DND-41 (cell line): ENCODE measurements around the gene C19orf33.

Source experiments
- ATAC-seq: fragments of 200-7000 bp; cut with Tn5 transposase; 3 replicates; pipeline ENCODE4 v1.9.1; 2021; ENCODE audit warnings: low read depth; ENCODE audit not compliant: insufficient read depth
- DNase-seq: peaks from one replicate; pipeline ENCODE4 v3.0.0-alpha.2; 2020
- H2AFZ ChIP-seq: 2 replicates; pipeline ENCODE4 v1.6.0; 2012; ENCODE audit warnings: low read depth, low read length
- H3K27ac ChIP-seq: 2 replicates; pipeline ENCODE4 v1.5.1; 2012; ENCODE audit warnings: low read length, inconsistent platforms
- H3K27me3 ChIP-seq: fragments of 200-600 bp; sonication (generic); 2 replicates; pipeline ENCODE4 v1.6.0; 2012; ENCODE audit warnings: low read length, mild to moderate bottlenecking, inconsistent platforms; ENCODE audit not compliant: insufficient read depth, poor library complexity
- H3K36me3 ChIP-seq: 2 replicates; pipeline ENCODE4 v1.5.1; 2012; ENCODE audit warnings: low read length, inconsistent platforms; ENCODE audit not compliant: insufficient read depth
- H3K4me1 ChIP-seq: 2 replicates; pipeline ENCODE4 v1.5.1; 2012; ENCODE audit warnings: mild to moderate bottlenecking, low read length; ENCODE audit not compliant: insufficient read depth
- H3K4me2 ChIP-seq: 2 replicates; pipeline ENCODE4 v1.6.0; 2012; ENCODE audit warnings: mild to moderate bottlenecking, moderate library complexity, low read length, inconsistent platforms; ENCODE audit not compliant: insufficient read depth
- H3K4me3 ChIP-seq, 2 experiments: fragments of 200-600 bp in 1 of 2; shearing (Covaris generic) in 1 of 2; 2 replicates each; pipeline ENCODE4 v1.5.1; 2012 to 2016; ENCODE audit warnings: inconsistent platforms in 2 of 2, low read length in 2 of 2, mild to moderate bottlenecking in 2 of 2, low read depth in 1 of 2, moderate library complexity in 1 of 2
- H3K79me2 ChIP-seq: 2 replicates; pipeline ENCODE4 v1.6.0; 2012; ENCODE audit warnings: low read length, inconsistent platforms; ENCODE audit not compliant: insufficient read depth
- H3K9ac ChIP-seq: 2 replicates; pipeline ENCODE4 v1.6.0; 2012; ENCODE audit warnings: low read depth, mild to moderate bottlenecking, inconsistent platforms, low read length, moderate library complexity
- H3K9me3 ChIP-seq: 2 replicates; pipeline ENCODE4 v1.5.1; 2012; ENCODE audit warnings: low read length, moderate library complexity, mild to moderate bottlenecking, inconsistent platforms; ENCODE audit not compliant: insufficient read depth, severe bottlenecking
- H4K20me1 ChIP-seq: 2 replicates; pipeline ENCODE4 v1.6.0; 2012; ENCODE audit warnings: low read length; ENCODE audit not compliant: insufficient read depth
- CTCF ChIP-seq: IDR thresholded peaks from 2 replicates; pipeline ENCODE4 v1.5.1; 2012; ENCODE audit warnings: borderline replicate concordance, low read length, moderate library complexity, mild to moderate bottlenecking; ENCODE audit not compliant: poor library complexity, severe bottlenecking; ENCODE audit errors: extremely low read depth
- EZH2 ChIP-seq: IDR thresholded peaks from 3 replicates; pipeline ENCODE4 v1.6.1; 2012; ENCODE audit warnings: borderline replicate concordance, low read depth, mild to moderate bottlenecking, moderate library complexity, low read length, inconsistent platforms; ENCODE audit not compliant: severe bottlenecking

The C19orf33 gene

DNA sequence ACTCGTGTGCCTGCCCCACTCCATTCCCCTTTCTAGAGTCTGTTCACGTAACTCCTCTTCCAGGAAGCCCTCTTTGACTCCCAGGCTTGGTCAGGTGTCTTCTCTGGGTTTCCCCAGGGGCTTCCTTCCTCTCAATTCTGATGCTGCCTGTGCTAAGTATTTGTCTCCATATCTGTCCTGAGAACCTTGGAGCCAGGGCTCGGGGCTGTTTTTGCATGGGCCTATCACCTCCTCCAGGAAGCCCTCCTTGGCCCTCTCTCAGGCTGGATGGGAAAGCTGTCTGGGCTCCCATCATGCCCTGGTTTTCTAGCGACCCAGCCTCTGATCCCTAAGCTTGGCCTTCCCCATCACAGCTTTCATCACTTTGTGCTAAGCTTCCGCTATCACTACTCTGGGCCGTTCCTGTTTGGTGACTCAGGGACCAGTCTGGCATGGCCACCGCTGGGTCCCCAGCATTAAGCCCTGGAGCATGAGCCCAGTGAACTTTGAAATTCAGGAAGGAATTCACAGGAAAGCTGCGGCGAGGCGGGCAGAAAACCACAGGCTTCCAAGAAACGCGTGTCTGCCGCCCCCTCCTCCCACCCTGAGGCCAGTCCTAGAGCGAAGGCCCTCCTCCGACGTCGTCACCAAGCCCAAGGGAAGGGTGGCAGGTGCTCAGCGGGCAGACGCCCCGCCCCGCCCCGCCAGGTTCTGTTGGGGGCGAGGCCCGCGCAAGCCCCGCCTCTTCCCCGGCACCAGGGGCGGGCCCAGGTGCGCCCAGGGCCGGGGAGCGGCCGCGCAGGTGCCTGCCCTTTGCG lies 40.2 kb upstream of the C19orf33 start:
- TF ChIP-seq CTCF (no peak), EZH2 (no peak)
- H3K4me2 ChIP-seq: no peak overlapping the region
- no peaks in the 10 kb centered on the region for H3K4me1 ChIP-seq
- no peaks in the 10 kb centered on the region for H3K36me3 ChIP-seq
- ATAC-seq (no peak), DNase-seq (no peak)
- H3K27ac ChIP-seq: no peak overlapping the region
- no peak overlapping the region for H3K4me3 ChIP-seq
- no peaks in the 10 kb centered on the region for H3K79me2 ChIP-seq
- H3K9ac ChIP-seq: no peak overlapping the region
- H2AFZ ChIP-seq: no peak overlapping the region
- H3K27me3 ChIP-seq: no peaks in the 10 kb centered on the region
- no peaks in the 10 kb centered on the region for H3K9me3 ChIP-seq
- H4K20me1 ChIP-seq: no peaks in the 10 kb centered on the region

DNA sequence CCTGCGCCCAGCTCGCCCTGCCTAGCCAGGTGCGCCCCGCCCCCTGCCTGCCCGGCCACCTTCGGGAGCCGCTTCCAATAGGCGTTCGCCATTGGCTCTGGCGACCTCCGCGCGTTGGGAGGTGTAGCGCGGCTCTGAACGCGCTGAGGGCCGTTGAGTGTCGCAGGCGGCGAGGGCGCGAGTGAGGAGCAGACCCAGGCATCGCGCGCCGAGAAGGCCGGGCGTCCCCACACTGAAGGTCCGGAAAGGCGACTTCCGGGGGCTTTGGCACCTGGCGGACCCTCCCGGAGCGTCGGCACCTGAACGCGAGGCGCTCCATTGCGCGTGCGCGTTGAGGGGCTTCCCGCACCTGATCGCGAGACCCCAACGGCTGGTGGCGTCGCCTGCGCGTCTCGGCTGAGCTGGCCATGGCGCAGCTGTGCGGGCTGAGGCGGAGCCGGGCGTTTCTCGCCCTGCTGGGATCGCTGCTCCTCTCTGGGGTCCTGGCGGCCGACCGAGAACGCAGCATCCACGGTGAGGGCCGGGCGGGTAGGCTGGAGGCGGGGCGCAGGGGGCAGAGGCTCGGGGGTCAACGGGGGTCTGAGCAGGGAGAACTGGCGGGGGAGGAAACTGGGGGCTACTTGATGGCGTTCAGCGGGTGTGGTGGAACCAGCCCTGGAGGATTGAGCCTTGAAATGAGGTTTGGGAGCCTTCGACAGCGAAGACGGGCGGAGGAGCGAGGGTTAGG lies 39.4 kb upstream of the C19orf33 start, which contains the start of gene SPINT2:
Gene SPINT2, plus strand, starts transcription at position 88 of the 727 bp plus-strand sequence. Its CDS starts 320 bp downstream, at position 408.
- Histone ChIP-seq H3K4me2 (no peak within 1 kb of the TSS), H3K9me3 (no peaks in the 10 kb centered on the region), H3K27ac (no peak within 1 kb of the TSS), H3K79me2 (no peaks in the 10 kb centered on the region), H3K27me3 (no peaks in the 10 kb centered on the region), H4K20me1 (no peaks in the 10 kb centered on the region), H3K4me1 (no peaks in the 10 kb centered on the region), H2AFZ (no peak within 1 kb of the TSS), H3K36me3 (no peaks in the 10 kb centered on the region), H3K9ac (no peak within 1 kb of the TSS), H3K4me3 (no peak within 1 kb of the TSS)
- TF ChIP-seq EZH2: no peak
- no peak for TF ChIP-seq CTCF
- ATAC-seq (no peak), DNase-seq (no peak)

GRCh38 chr19:38265213-38265861 lies 38.7 kb upstream of the C19orf33 start:
- no peak overlapping the region for H3K4me2 ChIP-seq
- H3K27ac ChIP-seq: no peak overlapping the region
- H2AFZ ChIP-seq: no peak overlapping the region
- H3K4me1 ChIP-seq: no peaks in the 10 kb centered on the region
- no peaks in the 10 kb centered on the region for H3K79me2 ChIP-seq
- TF ChIP-seq EZH2 (no peak), CTCF (no peak)
- H3K4me3 ChIP-seq: no peak overlapping the region
- ATAC-seq: no peak
- no peaks in the 10 kb centered on the region for H3K36me3 ChIP-seq
- H3K9ac ChIP-seq: no peak overlapping the region
- H3K9me3 ChIP-seq: no peaks in the 10 kb centered on the region
- H4K20me1 ChIP-seq: no peaks in the 10 kb centered on the region
- no peaks in the 10 kb centered on the region for H3K27me3 ChIP-seq
- no peak for DNase-seq
